ENCODE measurements around the gene HADH.

HADH gene

DNA sequence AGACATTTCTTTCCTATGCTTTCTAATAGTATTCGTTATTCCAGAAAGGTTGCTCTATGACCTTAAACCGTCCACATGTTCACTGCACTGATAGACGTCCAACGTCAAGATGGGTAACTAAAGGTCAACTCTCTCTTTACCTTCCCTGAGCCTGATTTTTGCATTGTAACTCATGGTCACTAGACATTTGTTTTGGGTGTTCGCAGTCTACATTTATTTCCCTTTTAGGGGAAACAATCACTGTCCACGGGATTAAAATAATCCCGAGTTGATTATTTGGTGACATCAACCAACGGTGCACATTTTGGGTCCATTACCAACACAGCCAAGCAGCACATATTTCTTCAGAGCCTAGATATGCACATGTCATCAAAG is 540 bp upstream of the HADH start:
- Histone ChIP-seq H3K18ac (ENCODE audit: low read length) (no peak overlapping the region), H3K4ac (ENCODE audit: low read depth, low read length) (no peak overlapping the region), H4K91ac (ENCODE audit: low read depth, low read length) (no peak overlapping the region), H3K4me1 (ENCODE audit: control insufficient read depth in 1 of 2, insufficient read depth in 2 of 2, low read length in 2 of 2) (peaks cover 2 to 5% of the 10 kb centered on the region in 2 experiments), H3K36me3 (ENCODE audit: control insufficient read depth in 1 of 2, insufficient read depth in 2 of 2, low read length in 2 of 2) (no peaks in the 10 kb centered on the region), H3K4me2 (ENCODE audit: low read length) (peak overlapping the region; percentile 82), H3K4me3 (ENCODE audit: low read depth, low read length) (no peak overlapping the region), H3K9me3 (ENCODE audit: insufficient read depth, low read depth, low read length) (no peaks in the 10 kb centered on the region), H3K14ac (ENCODE audit: low read length) (no peak overlapping the region), H3K79me1 (ENCODE audit: low read length) (peaks cover 6% of the 10 kb centered on the region), H3K23ac (ENCODE audit: low read length) (no peak overlapping the region), H4K8ac (ENCODE audit: low read depth, low read length) (no peak overlapping the region), H4K12ac (ENCODE audit: low read depth, low read length) (no peak overlapping the region), H2AFZ (ENCODE audit: insufficient read depth, low read length, poor library complexity) (peak overlapping the region; percentile 63), H2BK12ac (ENCODE audit: low read length) (no peak overlapping the region), H2BK120ac (ENCODE audit: insufficient read depth, low read length, poor library complexity) (no peak overlapping the region), H3K27ac (ENCODE audit: low read depth, low read length) (no peak overlapping the region), H3K9ac (ENCODE audit: low read length) (no peak overlapping the region), H2AK5ac (ENCODE audit: low read length) (no peak overlapping the region), H3K79me2 (ENCODE audit: control insufficient read depth, insufficient read depth, low read length, poor library complexity) (peaks cover 5% of the 10 kb centered on the region), H2BK5ac (ENCODE audit: low read depth, low read length, poor library complexity) (no peak overlapping the region), H3K27me3 (ENCODE audit: insufficient read depth, low read length) (no peaks in the 10 kb centered on the region)
- DNase-seq = no peak
- WGBS (ENCODE audit: extremely low coverage, insufficient coverage, insufficient read length) = no CpG with 5 or more reads among the region's 8 CpGs

DNA sequence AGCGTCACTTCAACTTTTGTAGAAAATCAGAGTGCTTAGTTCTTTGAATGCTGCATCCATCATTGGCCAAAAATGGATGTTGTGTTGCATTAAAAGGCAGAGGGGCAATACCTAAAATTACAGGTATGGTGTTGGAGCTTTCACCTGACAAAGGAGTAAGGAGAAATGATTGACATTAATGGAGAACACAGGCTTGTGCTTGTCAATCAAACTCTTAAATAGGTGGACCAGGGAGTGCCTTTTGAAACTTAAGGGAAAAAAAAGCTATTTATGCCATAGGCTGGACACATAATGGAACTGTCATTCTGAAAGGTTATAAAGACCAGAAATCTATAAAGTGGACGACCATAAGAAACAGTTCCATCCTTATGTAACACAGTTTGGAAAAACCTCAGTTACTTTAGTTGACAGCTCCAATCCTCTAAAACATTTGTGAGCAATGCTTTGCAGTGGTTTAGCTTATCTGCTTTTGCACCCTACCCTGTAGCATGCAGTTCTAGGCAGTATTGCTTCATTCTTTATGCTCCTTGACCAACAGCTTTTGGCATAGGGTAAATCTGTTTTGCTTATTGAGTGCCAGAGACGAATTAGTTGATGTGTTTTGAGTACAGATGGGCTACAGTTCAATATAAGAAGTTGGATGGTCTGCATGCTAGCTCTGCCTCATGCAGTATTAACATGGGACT is 2.4 kb downstream of the HADH start:
- no peak overlapping the region for H3K9ac ChIP-seq (ENCODE audit: low read length)
- H4K8ac ChIP-seq (ENCODE audit: low read depth, low read length) = no peak overlapping the region
- H3K27me3 ChIP-seq (ENCODE audit: insufficient read depth, low read length) = no peaks in the 10 kb centered on the region
- no peaks in the 10 kb centered on the region for H3K9me3 ChIP-seq (ENCODE audit: insufficient read depth, low read depth, low read length)
- peaks cover 6 to 8% of the 10 kb centered on the region in 2 experiments for H3K4me1 ChIP-seq (ENCODE audit: control insufficient read depth in 1 of 2, insufficient read depth in 2 of 2, low read length in 2 of 2)
- no peak overlapping the region for H2AK5ac ChIP-seq (ENCODE audit: low read length)
- no peak for DNase-seq
- no peak overlapping the region for H3K18ac ChIP-seq (ENCODE audit: low read length)
- no peak overlapping the region for H3K14ac ChIP-seq (ENCODE audit: low read length)
- WGBS (ENCODE audit: extremely low coverage, insufficient coverage, insufficient read length) = no CpG with 5 or more reads among the region's 3 CpGs
- H3K4me3 ChIP-seq (ENCODE audit: low read depth, low read length) = no peak overlapping the region
- H2AFZ ChIP-seq (ENCODE audit: insufficient read depth, low read length, poor library complexity) = no peak overlapping the region
- peaks cover 5% of the 10 kb centered on the region for H3K79me2 ChIP-seq (ENCODE audit: control insufficient read depth, insufficient read depth, low read length, poor library complexity)
- H3K27ac ChIP-seq (ENCODE audit: low read depth, low read length) = no peak overlapping the region
- no peaks in the 10 kb centered on the region for H3K36me3 ChIP-seq (ENCODE audit: control insufficient read depth in 1 of 2, insufficient read depth in 2 of 2, low read length in 2 of 2)
- no peak overlapping the region for H2BK120ac ChIP-seq (ENCODE audit: insufficient read depth, low read length, poor library complexity)
- peaks cover 6% of the 10 kb centered on the region for H3K79me1 ChIP-seq (ENCODE audit: low read length)
- H2BK12ac ChIP-seq (ENCODE audit: low read length) = no peak overlapping the region
- no peak overlapping the region for H2BK5ac ChIP-seq (ENCODE audit: low read depth, low read length, poor library complexity)
- no peak overlapping the region for H3K4me2 ChIP-seq (ENCODE audit: low read length)
- H4K12ac ChIP-seq (ENCODE audit: low read depth, low read length) = no peak overlapping the region
- H3K23ac ChIP-seq (ENCODE audit: low read length) = no peak overlapping the region
- H3K4ac ChIP-seq (ENCODE audit: low read depth, low read length) = no peak overlapping the region
- no peak overlapping the region for H4K91ac ChIP-seq (ENCODE audit: low read depth, low read length)

DNA sequence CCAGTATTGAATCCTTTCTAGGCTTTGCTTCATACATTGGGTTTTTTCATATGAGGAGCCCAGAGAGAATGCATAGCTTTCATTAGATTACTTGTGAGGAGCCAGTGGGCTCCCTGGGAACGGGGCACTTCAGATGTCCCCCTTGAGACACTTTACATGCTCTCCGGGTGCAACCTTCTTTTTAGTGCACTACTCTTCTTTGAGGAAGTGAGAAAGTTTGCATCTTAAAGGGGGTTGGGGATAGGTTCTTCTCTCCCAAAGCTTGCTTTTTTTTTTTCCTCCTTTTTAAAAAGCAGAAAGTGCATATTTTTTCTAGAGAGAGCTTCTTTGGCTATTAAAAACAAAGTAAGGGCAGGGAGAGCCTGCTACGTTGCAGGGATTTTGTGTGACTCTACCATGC is 4.3 kb downstream of the HADH start:
- Histone ChIP-seq H2BK12ac (ENCODE audit: low read length) (no peak overlapping the region), H3K4me2 (ENCODE audit: low read length) (no peak overlapping the region), H4K8ac (ENCODE audit: low read depth, low read length) (no peak overlapping the region), H3K23ac (ENCODE audit: low read length) (no peak overlapping the region), H4K12ac (ENCODE audit: low read depth, low read length) (no peak overlapping the region), H4K91ac (ENCODE audit: low read depth, low read length) (no peak overlapping the region), H3K27ac (ENCODE audit: low read depth, low read length) (no peak overlapping the region), H2AFZ (ENCODE audit: insufficient read depth, low read length, poor library complexity) (no peak overlapping the region), H2BK5ac (ENCODE audit: low read depth, low read length, poor library complexity) (no peak overlapping the region), H3K9ac (ENCODE audit: low read length) (no peak overlapping the region), H2BK120ac (ENCODE audit: insufficient read depth, low read length, poor library complexity) (no peak overlapping the region), H3K4ac (ENCODE audit: low read depth, low read length) (no peak overlapping the region), H2AK5ac (ENCODE audit: low read length) (no peak overlapping the region), H3K79me1 (ENCODE audit: low read length) (peaks cover 6% of the 10 kb centered on the region), H3K14ac (ENCODE audit: low read length) (no peak overlapping the region), H3K4me3 (ENCODE audit: low read depth, low read length) (no peak overlapping the region), H3K27me3 (ENCODE audit: insufficient read depth, low read length) (no peaks in the 10 kb centered on the region), H3K18ac (ENCODE audit: low read length) (no peak overlapping the region), H3K9me3 (ENCODE audit: insufficient read depth, low read depth, low read length) (no peaks in the 10 kb centered on the region), H3K36me3 (ENCODE audit: control insufficient read depth in 1 of 2, insufficient read depth in 2 of 2, low read length in 2 of 2) (no peaks in the 10 kb centered on the region), H3K79me2 (ENCODE audit: control insufficient read depth, insufficient read depth, low read length, poor library complexity) (peaks cover 5% of the 10 kb centered on the region), H3K4me1 (ENCODE audit: control insufficient read depth in 1 of 2, insufficient read depth in 2 of 2, low read length in 2 of 2) (peaks cover 13 to 14% of the 10 kb centered on the region in 2 experiments)
- no peak for DNase-seq
- WGBS (ENCODE audit: extremely low coverage, insufficient coverage, insufficient read length) = no CpG with 5 or more reads among the region's 3 CpGs

DNA sequence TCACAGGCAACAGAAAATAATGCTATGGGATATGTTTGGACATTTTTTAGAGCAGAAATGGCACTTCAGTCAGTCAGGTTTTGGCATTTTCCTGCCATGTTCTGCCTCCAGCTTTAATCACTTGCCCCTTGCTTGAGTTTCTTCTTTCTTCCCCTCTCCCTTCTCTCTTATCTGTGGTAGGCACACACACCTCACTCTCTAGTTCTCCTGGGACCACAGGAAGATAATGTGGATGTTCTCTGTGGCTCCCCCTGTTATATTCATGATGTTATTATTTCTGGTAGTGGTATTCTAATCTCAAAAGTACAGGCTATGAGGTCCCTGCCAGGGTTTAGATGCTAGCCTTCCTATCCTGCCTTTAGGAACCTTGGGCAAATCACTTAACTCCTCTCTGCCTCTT is 5.2 kb downstream of the HADH start:
- H3K79me2 ChIP-seq (ENCODE audit: control insufficient read depth, insufficient read depth, low read length, poor library complexity) = peaks cover 3% of the 10 kb centered on the region
- H3K4me2 ChIP-seq (ENCODE audit: low read length) = no peak overlapping the region
- H4K12ac ChIP-seq (ENCODE audit: low read depth, low read length) = no peak overlapping the region
- H3K14ac ChIP-seq (ENCODE audit: low read length) = no peak overlapping the region
- no peaks in the 10 kb centered on the region for H3K27me3 ChIP-seq (ENCODE audit: insufficient read depth, low read length)
- no peaks in the 10 kb centered on the region for H3K9me3 ChIP-seq (ENCODE audit: insufficient read depth, low read depth, low read length)
- no peak overlapping the region for H2BK12ac ChIP-seq (ENCODE audit: low read length)
- peaks cover 4% of the 10 kb centered on the region for H3K79me1 ChIP-seq (ENCODE audit: low read length)
- no peak overlapping the region for H3K4me3 ChIP-seq (ENCODE audit: low read depth, low read length)
- H2BK5ac ChIP-seq (ENCODE audit: low read depth, low read length, poor library complexity) = no peak overlapping the region
- peaks cover 10 to 14% of the 10 kb centered on the region in 2 experiments for H3K4me1 ChIP-seq (ENCODE audit: control insufficient read depth in 1 of 2, insufficient read depth in 2 of 2, low read length in 2 of 2)
- H4K8ac ChIP-seq (ENCODE audit: low read depth, low read length) = no peak overlapping the region
- no peak overlapping the region for H2BK120ac ChIP-seq (ENCODE audit: insufficient read depth, low read length, poor library complexity)
- H3K27ac ChIP-seq (ENCODE audit: low read depth, low read length) = no peak overlapping the region
- H2AK5ac ChIP-seq (ENCODE audit: low read length) = no peak overlapping the region
- H2AFZ ChIP-seq (ENCODE audit: insufficient read depth, low read length, poor library complexity) = no peak overlapping the region
- no peak overlapping the region for H3K23ac ChIP-seq (ENCODE audit: low read length)
- no peak overlapping the region for H3K18ac ChIP-seq (ENCODE audit: low read length)
- no peak overlapping the region for H4K91ac ChIP-seq (ENCODE audit: low read depth, low read length)
- DNase-seq = no peak
- no peaks in the 10 kb centered on the region for H3K36me3 ChIP-seq (ENCODE audit: control insufficient read depth in 1 of 2, insufficient read depth in 2 of 2, low read length in 2 of 2)
- no peak overlapping the region for H3K4ac ChIP-seq (ENCODE audit: low read depth, low read length)
- H3K9ac ChIP-seq (ENCODE audit: low read length) = no peak overlapping the region

Measured in trophoblast cell (in vitro differentiated cells and primary cell).